Activated CD8-positive, alpha-beta T cell treated with anti-CD3 and anti-CD28 coated beads, Interleukin-2, amount 10 ng/mL, durations not matched to agents 7 days and 5 days (primary cell): Measurements from ENCODE around the gene PI4KB. TPM values are rescaled to one million over a fixed set of nuclear protein-coding genes. Genes with fewer than 3 reads are reported as not detected.

ENCODE experiments used
- ATAC-seq: fragments of 150-1000 bp; cut with Tn5 transposase; one replicate; pipeline ENCODE4 v1.10.0; 2021; ENCODE audit warnings: moderate library complexity
- CTCF ChIA-PET: fragments of 350-600 bp; sonication (Branson Sonifier 250); formaldehyde crosslinking; loops from one replicate; lab custom pipeline; 2021; ENCODE audit warnings: antibody characterized with exemption; lab: Charles Lee
- POLR2A ChIA-PET: fragments of 350-600 bp; sonication (Branson Sonifier 250); formaldehyde crosslinking; loops from one replicate; lab custom pipeline; 2021; ENCODE audit warnings: antibody characterized with exemption; lab: Charles Lee
- DNase-seq: peaks from one replicate; pipeline ENCODE4 v3.0.0-alpha.2; 2020
- H3K27ac Mint-ChIP-seq: one replicate; pipeline ENCODE4 v1.8.0; 2021; ENCODE audit warnings: mild to moderate bottlenecking, mixed read lengths
- H3K27me3 Mint-ChIP-seq: one replicate; pipeline ENCODE4 v1.8.0; 2021; ENCODE audit warnings: low read depth, mixed read lengths
- H3K36me3 Mint-ChIP-seq: one replicate; pipeline ENCODE4 v1.8.0; 2021; ENCODE audit warnings: low read depth, mixed read lengths
- H3K4me1 Mint-ChIP-seq: one replicate; pipeline ENCODE4 v1.8.0; 2021; ENCODE audit warnings: low read depth, mixed read lengths
- H3K4me3 Mint-ChIP-seq: one replicate; pipeline ENCODE4 v1.8.0; 2021; ENCODE audit warnings: mild to moderate bottlenecking, mixed read lengths
- H3K9me3 Mint-ChIP-seq: one replicate; pipeline ENCODE4 v1.8.0; 2022; ENCODE audit warnings: mixed read lengths; ENCODE audit not compliant: insufficient read depth
- total RNA-seq, 2 experiments: library from RNA; stranded (reverse); gene quantifications; one replicate each; pipeline ENCODE4 v1.2.3, GENCODE V29; 2021

The PI4KB gene
- total RNA-seq, 2 experiments from 2014 or later, result 56.0 to 70.2 TPM

DNA sequence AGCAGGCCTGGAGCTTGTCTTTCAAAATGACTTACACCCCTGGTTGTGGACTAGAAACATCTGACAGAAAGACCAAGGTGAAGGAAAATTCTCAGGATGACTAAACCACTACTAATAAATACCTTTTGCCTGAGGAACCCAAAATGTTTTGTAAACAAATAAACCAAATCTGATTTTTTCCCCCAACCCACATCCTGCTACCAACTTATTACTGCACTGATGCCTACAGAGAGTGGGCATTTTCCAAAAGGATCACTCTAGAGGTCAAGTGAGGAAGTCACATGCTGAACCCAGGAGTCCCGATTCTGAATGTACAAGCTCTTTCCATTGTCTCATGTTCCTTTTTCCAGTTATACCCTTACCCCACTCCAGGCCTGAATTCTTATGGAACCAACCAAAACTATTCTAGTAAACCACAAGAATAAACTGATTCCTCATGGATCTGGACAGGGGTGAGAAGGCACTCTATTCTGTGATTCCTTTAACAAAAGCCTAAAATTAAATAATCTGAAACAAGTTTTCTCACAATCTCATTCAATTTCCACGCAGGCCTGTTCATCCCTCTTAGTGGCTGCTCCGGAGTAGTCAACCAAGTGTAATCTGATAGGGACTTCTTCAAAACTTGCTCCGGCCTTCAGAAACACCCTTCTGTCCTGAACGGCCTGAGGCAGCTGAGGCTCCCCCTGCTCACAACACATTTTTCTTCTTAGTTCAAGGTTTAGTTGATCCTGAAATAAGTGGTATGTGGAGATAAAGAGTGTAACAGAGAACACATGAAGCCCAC lies 1.4 kb downstream of the PI4KB start:
- peaks cover 37% of the 10 kb centered on the region for H3K36me3 Mint-ChIP-seq
- H3K27ac Mint-ChIP-seq, result peak overlapping the region; percentile 97
- ChIA-PET POLR2A (interaction anchor here (1.1 to 2.8 kb wide), 5 partner anchors 9 to 24 kb away, joined by 4 to 17 read pairs (median 10); partner anchors contain the start of gene RFX5), CTCF (interaction anchor here (0.7 to 2.9 kb wide), 6 partner anchors 12 to 74 kb away, joined by 3 to 19 read pairs (median 12); no protein-coding TSS in a partner anchor)
- H3K9me3 Mint-ChIP-seq, result no peaks in the 10 kb centered on the region
- peaks cover 35% of the 10 kb centered on the region for H3K4me1 Mint-ChIP-seq
- DNase-seq (no peak), ATAC-seq (no peak)
- peak overlapping the region; percentile 86 for H3K4me3 Mint-ChIP-seq
- no peaks in the 10 kb centered on the region for H3K27me3 Mint-ChIP-seq

DNA sequence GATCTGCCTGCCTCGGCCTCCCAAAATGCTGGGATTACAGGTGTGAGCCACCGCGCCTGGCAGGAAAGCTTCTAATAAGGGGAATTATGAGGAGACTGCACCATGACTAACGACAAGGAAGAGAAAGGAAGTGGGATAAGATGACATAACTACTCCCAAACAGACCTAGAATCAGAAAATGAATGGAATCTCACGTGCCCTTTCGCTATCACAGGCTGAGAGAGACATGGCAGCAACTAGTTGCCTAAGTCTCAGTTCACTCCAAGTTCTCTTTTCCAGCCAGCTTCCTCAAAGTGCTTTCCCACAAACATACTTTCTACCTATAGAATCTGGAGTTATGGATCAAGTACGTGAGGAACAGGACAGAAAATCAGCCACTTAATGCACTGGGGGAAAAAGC lies 2.0 kb downstream of the PI4KB start:
- Mint-ChIP-seq H3K36me3 (peaks cover 43% of the 10 kb centered on the region), H3K4me1 (peaks cover 40% of the 10 kb centered on the region), H3K4me3 (no peak overlapping the region), H3K27ac (no peak overlapping the region), H3K27me3 (no peaks in the 10 kb centered on the region), H3K9me3 (no peaks in the 10 kb centered on the region)
- CTCF ChIA-PET, result interaction anchor here (0.7 to 1.8 kb wide), 2 partner anchors 15 to 73 kb away, joined by 3 to 14 read pairs; no protein-coding TSS in a partner anchor
- POLR2A ChIA-PET, result interaction anchor here (1.1 kb wide), 1 partner anchor 9 kb away, joined by 4 read pairs; no protein-coding TSS in a partner anchor
- DNase-seq, result no peak
- no peak for ATAC-seq

DNA sequence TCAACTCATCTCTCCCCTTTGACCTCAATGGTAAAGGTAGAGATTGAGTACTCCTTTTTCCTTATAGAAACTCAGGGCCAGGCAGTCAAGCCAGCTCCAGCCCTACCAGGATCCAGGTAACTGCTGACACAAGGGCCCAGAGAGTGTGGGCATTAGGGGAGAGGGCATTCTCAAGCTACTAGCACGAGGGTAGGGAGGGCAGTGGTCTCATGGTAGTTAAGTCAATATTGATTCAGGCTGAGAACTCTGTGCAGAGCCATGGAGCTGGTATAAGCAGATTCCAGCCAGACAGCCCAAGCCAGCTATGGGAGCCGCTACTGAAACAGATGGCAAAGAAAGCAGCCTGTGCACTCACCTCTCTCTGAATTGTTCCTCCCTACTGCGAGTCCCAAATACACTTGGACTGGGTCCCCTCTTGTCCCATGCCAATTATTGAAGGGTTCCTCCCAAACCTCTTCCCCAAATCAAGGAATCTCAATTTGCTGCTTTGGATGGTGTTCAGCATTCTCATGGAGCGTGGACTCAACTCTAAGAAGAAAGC lies 2.8 kb downstream of the PI4KB start:
- no peak for DNase-seq
- Mint-ChIP-seq H3K36me3 (peaks cover 45% of the 10 kb centered on the region), H3K4me1 (peaks cover 42% of the 10 kb centered on the region), H3K27me3 (no peaks in the 10 kb centered on the region), H3K9me3 (no peaks in the 10 kb centered on the region), H3K4me3 (no peak overlapping the region), H3K27ac (no peak overlapping the region)
- no peak for ATAC-seq
- CTCF ChIA-PET, result interaction anchor here (0.7 to 1.8 kb wide), 3 partner anchors 16 to 272 kb away, joined by 3 to 14 read pairs (median 4); no protein-coding TSS in a partner anchor
- POLR2A ChIA-PET, result interaction anchor here (0.6 to 1.3 kb wide), 3 partner anchors 11 to 405 kb away, joined by 3 to 4 read pairs (median 3); no protein-coding TSS in a partner anchor

DNA sequence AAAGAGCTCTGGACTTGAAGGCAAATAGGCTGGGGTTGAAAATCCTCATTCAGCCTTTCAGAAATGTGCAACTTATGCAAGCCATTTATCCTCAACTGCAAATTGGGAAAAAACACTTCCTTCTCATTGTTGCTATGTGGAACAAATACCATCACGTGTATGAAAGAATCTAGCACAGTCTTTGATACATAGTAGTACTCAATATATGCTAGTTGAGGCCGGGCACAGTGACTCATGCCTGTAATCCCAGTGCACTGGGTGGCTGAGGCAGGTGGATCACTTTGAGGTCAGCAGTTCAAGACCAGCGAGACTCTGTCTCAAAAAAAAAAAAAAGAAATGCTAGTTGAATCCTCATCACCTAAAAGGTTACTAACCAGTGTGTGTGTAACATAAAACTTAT lies 8.2 kb downstream of the PI4KB start:
- Mint-ChIP-seq H3K9me3 (no peaks in the 10 kb centered on the region), H3K27ac (no peak overlapping the region), H3K4me1 (peaks cover 10% of the 10 kb centered on the region), H3K27me3 (no peaks in the 10 kb centered on the region), H3K36me3 (peaks cover 48% of the 10 kb centered on the region), H3K4me3 (no peak overlapping the region)
- no peak for DNase-seq
- ChIA-PET POLR2A (no interaction called here), CTCF (interaction anchor here (3.4 kb wide), 1 partner anchor 21 kb away, joined by 15 read pairs; no protein-coding TSS in a partner anchor)
- no peak for ATAC-seq

DNA sequence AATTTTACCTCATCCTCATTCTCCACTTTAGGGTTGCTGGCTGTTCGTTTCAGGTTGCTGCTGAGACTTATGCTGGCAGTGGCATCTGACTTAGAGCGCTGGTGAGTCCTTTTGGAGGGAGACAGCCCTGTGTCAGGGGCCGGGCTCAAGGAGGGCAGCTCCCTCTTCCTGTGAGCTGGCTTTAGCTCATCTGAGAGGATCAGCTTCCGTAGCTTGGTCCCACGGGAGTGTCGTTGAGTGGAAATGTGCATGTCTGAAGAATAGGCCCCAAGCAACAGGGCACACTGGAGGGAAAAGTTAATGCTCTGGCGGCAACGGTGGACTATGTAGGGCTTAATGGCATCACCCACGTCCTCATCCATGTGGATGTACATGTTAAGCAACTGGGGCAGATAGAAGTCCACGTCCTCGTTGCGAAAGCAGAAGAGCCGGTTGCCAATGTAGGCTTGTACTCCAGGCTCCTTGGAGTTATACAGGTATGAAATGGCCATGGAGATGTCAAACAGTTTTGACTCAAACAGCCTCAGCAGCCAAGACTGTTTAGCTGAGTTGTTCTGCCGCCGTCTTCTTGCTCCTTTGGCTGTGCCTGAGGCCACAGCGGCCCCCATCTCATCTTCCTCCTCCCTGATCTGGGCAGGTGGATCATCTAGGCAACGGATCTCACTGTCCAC lies 11.5 kb downstream of the PI4KB start:
- no peaks in the 10 kb centered on the region for H3K9me3 Mint-ChIP-seq
- H3K4me1 Mint-ChIP-seq, result peaks cover 20% of the 10 kb centered on the region
- no peak overlapping the region for H3K4me3 Mint-ChIP-seq
- no peaks in the 10 kb centered on the region for H3K27me3 Mint-ChIP-seq
- peaks cover 57% of the 10 kb centered on the region for H3K36me3 Mint-ChIP-seq
- ATAC-seq (no peak), DNase-seq (no peak)
- ChIA-PET CTCF (interaction anchor here (1.2 to 6.5 kb wide), 4 partner anchors 12 to 25 kb away, joined by 4 to 49 read pairs (median 8); partner anchors contain the start of gene PI4KB), POLR2A (interaction anchor here (0.9 kb wide), 1 partner anchor 14 kb away, joined by 3 read pairs; no protein-coding TSS in a partner anchor)
- no peak overlapping the region for H3K27ac Mint-ChIP-seq

DNA sequence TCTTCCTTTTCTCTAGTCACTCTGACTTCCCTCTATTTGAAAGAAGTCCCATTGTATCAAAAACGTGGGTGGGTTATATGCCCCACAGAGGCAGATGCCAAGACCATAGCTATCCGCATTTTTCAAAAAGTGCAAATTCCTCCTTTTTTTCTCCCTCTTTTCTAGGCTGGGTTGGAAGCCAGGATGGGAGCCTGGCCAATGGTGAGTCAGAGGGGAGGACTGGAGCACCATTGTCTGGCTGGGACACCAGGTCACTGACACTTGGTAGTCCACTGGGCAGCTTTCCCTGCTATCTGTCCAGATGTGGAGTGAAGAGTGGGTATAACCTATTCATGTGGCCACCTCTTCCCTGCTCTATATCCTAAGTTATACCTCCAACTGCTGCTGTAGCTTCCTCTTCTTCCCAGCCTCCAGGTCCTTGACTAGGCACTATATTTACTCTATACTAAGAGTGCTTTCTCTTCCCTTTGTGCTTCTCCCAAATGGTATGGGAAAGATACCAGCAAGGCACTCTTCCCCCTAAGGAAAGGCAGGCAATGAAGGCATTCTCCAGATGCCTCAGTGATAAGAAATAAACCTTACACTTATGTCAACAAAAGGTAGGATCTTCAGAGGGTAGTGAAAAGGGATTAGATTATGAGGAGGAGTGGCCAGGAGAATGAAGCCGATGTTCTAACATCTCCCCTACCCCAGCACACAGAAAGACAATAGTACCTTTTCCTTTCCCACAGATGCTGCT lies 12.9 kb downstream of the PI4KB start:
- H3K4me1 Mint-ChIP-seq, result peaks cover 14% of the 10 kb centered on the region
- ATAC-seq (no peak), DNase-seq (no peak)
- H3K4me3 Mint-ChIP-seq, result no peak overlapping the region
- ChIA-PET CTCF (interaction anchor here (1.3 to 6.5 kb wide), 3 partner anchors 12 to 26 kb away, joined by 6 to 56 read pairs (median 49); partner anchors contain the start of gene PI4KB), POLR2A (interaction anchor here (0.5 to 1.2 kb wide), 3 partner anchors 9 to 60 kb away, joined by 3 to 10 read pairs (median 3); partner anchors contain the start of gene PI4KB)
- H3K9me3 Mint-ChIP-seq, result no peaks in the 10 kb centered on the region
- H3K27ac Mint-ChIP-seq, result no peak overlapping the region
- H3K27me3 Mint-ChIP-seq, result no peaks in the 10 kb centered on the region
- peaks cover 53% of the 10 kb centered on the region for H3K36me3 Mint-ChIP-seq

DNA sequence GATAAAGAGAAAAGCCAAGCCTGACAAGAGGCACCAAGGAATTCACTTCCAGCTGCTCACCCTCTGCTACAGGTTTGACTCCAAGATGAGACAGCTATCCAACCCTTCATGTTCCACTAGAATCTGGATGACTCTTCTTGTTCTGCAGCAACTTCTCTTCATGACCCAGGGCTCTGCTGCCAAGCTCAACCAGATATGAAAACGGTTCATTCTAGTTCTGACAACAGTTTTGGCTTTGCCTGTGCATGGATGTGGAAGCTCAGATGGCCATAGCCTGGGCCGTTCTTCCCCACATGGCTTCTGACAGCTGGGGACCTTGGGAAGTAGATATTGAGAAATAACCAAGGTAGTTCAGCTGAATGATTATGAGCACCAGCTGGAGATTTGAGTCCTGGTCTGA lies 13.7 kb downstream of the PI4KB start:
- ChIA-PET CTCF (interaction anchor here (0.8 to 6.5 kb wide), 4 partner anchors 13 to 26 kb away, joined by 3 to 56 read pairs (median 28); partner anchors contain the start of gene PI4KB), POLR2A (interaction anchor here (1.0 to 1.3 kb wide), 3 partner anchors 10 to 32 kb away, joined by 4 to 10 read pairs (median 4); partner anchors contain the start of gene PI4KB)
- Mint-ChIP-seq H3K9me3 (no peaks in the 10 kb centered on the region), H3K4me3 (no peak overlapping the region), H3K27me3 (no peaks in the 10 kb centered on the region), H3K36me3 (peaks cover 51% of the 10 kb centered on the region), H3K27ac (no peak overlapping the region), H3K4me1 (peaks cover 14% of the 10 kb centered on the region)
- DNase-seq (no peak), ATAC-seq (no peak)

DNA sequence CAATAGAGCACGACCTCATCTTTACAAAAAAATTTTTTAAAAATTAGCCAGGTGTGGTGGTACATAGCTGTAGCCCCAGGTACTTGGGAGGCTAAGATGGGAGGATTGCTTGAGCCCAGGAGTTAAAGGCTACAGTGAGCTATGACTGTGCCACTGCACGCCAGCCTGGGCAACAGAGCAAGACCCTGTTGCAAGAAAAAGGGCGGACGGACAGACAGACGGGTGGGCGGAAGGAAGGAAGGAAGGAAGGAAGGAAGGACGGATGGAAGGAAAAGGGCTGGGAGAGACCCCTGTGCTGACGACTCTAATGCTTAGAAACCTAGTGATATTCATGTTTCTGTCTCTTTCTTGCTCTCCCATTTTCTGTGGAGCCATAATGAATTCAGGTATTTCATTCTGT lies 14.4 kb downstream of the PI4KB start:
- Mint-ChIP-seq H3K27ac (no peak overlapping the region), H3K9me3 (no peaks in the 10 kb centered on the region), H3K27me3 (no peaks in the 10 kb centered on the region), H3K4me1 (peaks cover 14% of the 10 kb centered on the region), H3K4me3 (no peak overlapping the region), H3K36me3 (peaks cover 51% of the 10 kb centered on the region)
- POLR2A ChIA-PET, result interaction anchor here (1.0 to 2.4 kb wide), 4 partner anchors 11 to 32 kb away, joined by 4 to 17 read pairs (median 7); partner anchors contain the start of gene PI4KB
- CTCF ChIA-PET, result interaction anchor here (0.8 to 6.5 kb wide), 6 partner anchors 7 to 27 kb away, joined by 3 to 56 read pairs (median 10); partner anchors contain the start of gene PI4KB
- ATAC-seq (no peak), DNase-seq (no peak)

DNA sequence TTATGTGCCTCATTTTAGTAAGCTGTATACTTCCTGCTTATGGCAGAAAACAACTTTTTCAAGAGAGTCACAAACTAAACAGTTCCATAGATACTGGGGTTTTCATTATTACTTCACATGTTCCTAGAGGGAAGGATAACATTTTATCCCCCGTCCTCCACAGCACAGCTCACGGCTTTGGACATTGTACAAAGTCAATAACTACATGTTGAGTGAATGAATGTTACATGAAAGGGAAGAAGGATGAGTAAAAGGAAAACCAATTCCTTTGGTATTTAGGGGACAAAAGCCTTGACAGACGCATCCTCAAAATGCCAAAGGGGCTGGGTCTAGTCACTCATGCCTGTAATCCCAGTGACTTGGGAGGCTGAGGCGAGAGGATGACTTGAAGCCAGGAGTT lies 14.8 kb downstream of the PI4KB start:
- peaks cover 48% of the 10 kb centered on the region for H3K36me3 Mint-ChIP-seq
- ChIA-PET POLR2A (interaction anchor here (1.2 to 2.4 kb wide), 3 partner anchors 11 to 35 kb away, joined by 4 to 17 read pairs (median 5); partner anchors contain the start of genes PI4KB and RFX5), CTCF (interaction anchor here (1.2 to 6.5 kb wide), 5 partner anchors 8 to 27 kb away, joined by 3 to 56 read pairs (median 17); partner anchors contain the start of gene PI4KB)
- H3K27me3 Mint-ChIP-seq, result no peaks in the 10 kb centered on the region
- DNase-seq, result no peak
- H3K4me3 Mint-ChIP-seq, result no peak overlapping the region
- H3K4me1 Mint-ChIP-seq, result peaks cover 14% of the 10 kb centered on the region
- no peak for ATAC-seq
- no peaks in the 10 kb centered on the region for H3K9me3 Mint-ChIP-seq
- no peak overlapping the region for H3K27ac Mint-ChIP-seq

DNA sequence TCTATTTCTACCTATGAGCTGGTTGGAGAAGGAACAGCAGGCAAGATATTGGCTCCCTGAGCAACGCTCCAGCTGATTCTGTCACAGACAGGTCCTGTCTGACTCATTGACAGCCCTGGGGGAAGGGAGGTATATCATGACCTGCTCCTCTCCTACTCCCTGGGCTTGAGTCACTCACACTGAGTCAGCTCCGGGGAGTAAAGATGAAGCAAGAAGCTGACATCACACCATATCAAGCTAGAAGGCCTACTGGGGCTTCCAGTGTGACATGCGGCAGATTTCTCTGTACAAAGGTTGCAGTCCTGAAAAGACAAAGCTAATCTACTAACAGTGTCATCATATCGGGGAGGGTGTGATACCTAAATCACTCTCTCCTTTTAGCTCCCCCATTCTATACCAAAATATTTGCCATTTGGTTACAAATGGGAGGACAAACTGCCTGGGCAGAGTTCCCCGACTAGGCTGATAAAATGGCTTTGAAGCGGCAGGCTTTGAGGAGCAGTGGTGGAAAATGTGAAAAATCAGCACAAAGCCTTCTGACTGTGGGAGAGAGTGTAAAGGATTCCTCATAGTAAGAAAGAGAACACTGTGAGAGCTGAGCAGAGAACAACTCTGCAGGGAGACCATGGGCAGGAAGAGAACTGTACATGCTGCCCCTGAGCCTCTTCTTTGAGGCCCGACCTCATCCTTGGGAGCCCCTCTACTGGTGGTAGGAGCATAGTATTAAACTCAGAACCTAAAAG lies 15.5 kb downstream of the PI4KB start:
- ChIA-PET CTCF (interaction anchor here (0.8 to 6.5 kb wide), 10 partner anchors 9 to 212 kb away, joined by 3 to 56 read pairs (median 4); partner anchors contain the start of gene PI4KB), POLR2A (interaction anchor here (0.6 to 2.4 kb wide), 6 partner anchors 15 to 151 kb away, joined by 3 to 17 read pairs (median 4); partner anchors contain the start of genes PI4KB and RFX5)
- ATAC-seq (peak; percentile 80), DNase-seq (peak; percentile 61)
- peaks cover 51% of the 10 kb centered on the region for H3K36me3 Mint-ChIP-seq
- H3K9me3 Mint-ChIP-seq, result no peaks in the 10 kb centered on the region
- H3K4me3 Mint-ChIP-seq, result no peak overlapping the region
- no peaks in the 10 kb centered on the region for H3K27me3 Mint-ChIP-seq
- H3K4me1 Mint-ChIP-seq, result peaks cover 14% of the 10 kb centered on the region
- H3K27ac Mint-ChIP-seq, result peak overlapping the region; percentile 43
